IMR-90 (cell line): ENCODE results near the gene DNMT3L. TPM values are rescaled to one million over a fixed set of nuclear protein-coding genes. Genes with fewer than 3 reads are reported as not detected.

Source experiments
- ATAC-seq: fragments of 200-7000 bp; cut with Tn5 transposase; 2 replicates; pipeline ENCODE4 v1.9.1; 2020; ENCODE audit warnings: low read depth, mild to moderate bottlenecking, moderate library complexity
- BruUV-seq: library from RNA; stranded (reverse); fragments of 400-500 nt; replicated peaks from 2 replicates; lab custom pipeline; 2021; lab: Mats Ljungman, UMichigan
- CTCF ChIA-PET: fragments of 300-600 bp; formaldehyde crosslinking; extraction: SDS; loops from one replicate; lab custom pipeline; 2021; ENCODE audit warnings: antibody characterized with exemption; lab: Yijun Ruan, JAX
- POLR2A ChIA-PET: fragments of 300-600 bp; sonication (Branson Sonifier 250); formaldehyde crosslinking; loops from one replicate; lab custom pipeline; 2022; ENCODE audit warnings: antibody characterized with exemption; ENCODE audit not compliant: unreplicated experiment; lab: Charles Lee
- DNase-seq: peaks from one replicate; pipeline ENCODE4 v3.0.0; 2013
- H2AFZ ChIP-seq: replicated peaks from 2 replicates; pipeline ENCODE3; 2013; ENCODE audit warnings: low read length, mild to moderate bottlenecking; ENCODE audit not compliant: poor library complexity
- H2AK5ac ChIP-seq: 2 replicates; pipeline ENCODE4 v1.6.1; 2013; ENCODE audit warnings: low read depth, low read length, inconsistent platforms
- H2AK9ac ChIP-seq: replicated peaks from 2 replicates; pipeline ENCODE3; 2013; ENCODE audit warnings: mild to moderate bottlenecking, low read depth, low read length, moderate library complexity; ENCODE audit not compliant: poor library complexity
- H2BK120ac ChIP-seq: 2 replicates; pipeline ENCODE4 v1.6.1; 2013; ENCODE audit warnings: low read depth, low read length, inconsistent platforms
- H2BK15ac ChIP-seq: 3 replicates; pipeline ENCODE4 v1.6.1; 2013; ENCODE audit warnings: low read depth, low read length, inconsistent platforms
- H2BK20ac ChIP-seq: 2 replicates; pipeline ENCODE4 v1.6.1; 2013; ENCODE audit warnings: low read depth, mild to moderate bottlenecking, inconsistent platforms, low read length, moderate library complexity
- H2BK5ac ChIP-seq: 2 replicates; pipeline ENCODE4 v1.6.1; 2013; ENCODE audit warnings: mild to moderate bottlenecking, low read depth, low read length, inconsistent platforms; ENCODE audit not compliant: poor library complexity, severe bottlenecking
- H3K14ac ChIP-seq: replicated peaks from 2 replicates; pipeline ENCODE4 v1.6.1; 2013; ENCODE audit warnings: low read depth, low read length, inconsistent platforms
- H3K18ac ChIP-seq: 2 replicates; pipeline ENCODE4 v1.6.1; 2013; ENCODE audit warnings: low read depth, low read length, control low read depth
- H3K23ac ChIP-seq: 2 replicates; pipeline ENCODE4 v1.6.1; 2013; ENCODE audit warnings: low read depth, low read length, inconsistent platforms
- H3K27ac ChIP-seq: 2 replicates; pipeline ENCODE4 v1.5.1; 2013; ENCODE audit warnings: mild to moderate bottlenecking, control low read depth, low read length; ENCODE audit not compliant: insufficient read depth
- H3K27me3 ChIP-seq: 2 replicates; pipeline ENCODE4 v1.6.1; 2013; ENCODE audit warnings: low read length; ENCODE audit not compliant: control insufficient read depth, insufficient read depth
- H3K36me3 ChIP-seq: 2 replicates; pipeline ENCODE4 v1.6.1; 2013; ENCODE audit warnings: low read length, mixed read lengths; ENCODE audit not compliant: control insufficient read depth, insufficient read depth
- H3K4ac ChIP-seq: 2 replicates; pipeline ENCODE4 v1.6.1; 2013; ENCODE audit warnings: low read depth, low read length, inconsistent platforms
- H3K4me1 ChIP-seq: 2 replicates; pipeline ENCODE4 v1.6.1; 2013; ENCODE audit warnings: low read length, mixed read lengths; ENCODE audit not compliant: control insufficient read depth, insufficient read depth
- H3K4me2 ChIP-seq: 2 replicates; pipeline ENCODE4 v1.6.1; 2013; ENCODE audit warnings: low read depth, mild to moderate bottlenecking, control low read depth, low read length, moderate library complexity
- H3K4me3 ChIP-seq: 2 replicates; pipeline ENCODE4 v1.5.1; 2013; ENCODE audit warnings: low read depth, mild to moderate bottlenecking, control low read depth, low read length, moderate library complexity; ENCODE audit not compliant: insufficient read depth
- H3K56ac ChIP-seq: 2 replicates; pipeline ENCODE4 v1.6.1; 2013; ENCODE audit warnings: low read length, inconsistent platforms; ENCODE audit not compliant: insufficient read depth; ENCODE audit errors: extremely low read depth
- H3K79me1 ChIP-seq, 2 experiments: 2 replicates each; pipeline ENCODE4 v1.6.1; 2013; ENCODE audit warnings: low read length in 2 of 2, inconsistent platforms in 1 of 2, low read depth in 1 of 2
- H3K9ac ChIP-seq: 2 replicates; pipeline ENCODE4 v1.6.1; 2013; ENCODE audit warnings: low read depth, low read length, control low read depth
- H3K9me1 ChIP-seq: 2 replicates; pipeline ENCODE4 v1.6.1; 2013; ENCODE audit warnings: low read length, inconsistent platforms; ENCODE audit not compliant: insufficient read depth
- H3K9me3 ChIP-seq: 2 replicates; pipeline ENCODE4 v1.6.1; 2013; ENCODE audit warnings: low read length; ENCODE audit not compliant: control insufficient read depth, insufficient read depth
- H4K20me1 ChIP-seq: 2 replicates; pipeline ENCODE4 v1.6.1; 2013; ENCODE audit warnings: low read length, inconsistent platforms; ENCODE audit not compliant: insufficient read depth
- H4K5ac ChIP-seq: 2 replicates; pipeline ENCODE4 v1.6.1; 2013; ENCODE audit warnings: mild to moderate bottlenecking, low read depth, low read length, control low read depth
- H4K8ac ChIP-seq, 2 experiments: 2 replicates each; pipeline ENCODE4 v1.6.1; 2013; ENCODE audit warnings: low read depth in 2 of 2, low read length in 2 of 2, control low read depth in 1 of 2, inconsistent platforms in 1 of 2
- H4K91ac ChIP-seq: 2 replicates; pipeline ENCODE4 v1.6.1; 2013; ENCODE audit warnings: low read depth, low read length, inconsistent platforms; ENCODE audit not compliant: insufficient read depth
- BHLHE40 ChIP-seq: fragments of 150-350 bp; IDR thresholded peaks from 2 replicates; pipeline ENCODE4 v1.6.1; 2016; ENCODE audit warnings: mild to moderate bottlenecking, low read depth, low read length
- MAZ ChIP-seq: IDR thresholded peaks from 2 replicates; pipeline ENCODE4 v1.6.1; 2012; ENCODE audit warnings: low read depth, mild to moderate bottlenecking, low read length, improper control_type of control experiment, moderate library complexity, borderline replicate concordance
- MXI1 ChIP-seq: IDR thresholded peaks from 2 replicates; pipeline ENCODE4 v1.6.1; 2012; ENCODE audit warnings: low read depth, mild to moderate bottlenecking, low read length, moderate library complexity, borderline replicate concordance
- NFE2L2 ChIP-seq: fragments of 150-350 bp; IDR thresholded peaks from 2 replicates; pipeline ENCODE4 v1.6.1; 2016; ENCODE audit warnings: low read depth, mild to moderate bottlenecking, low read length
- POLR2A ChIP-seq: IDR thresholded peaks from 2 replicates; pipeline ENCODE4 v1.6.1; 2012; ENCODE audit warnings: mild to moderate bottlenecking, low read depth, low read length
- SMC3 ChIP-seq: fragments of 150-350 bp; IDR thresholded peaks from 2 replicates; pipeline ENCODE4 v1.6.1; 2016; ENCODE audit warnings: low read depth, mild to moderate bottlenecking, antibody characterized with exemption, low read length, moderate library complexity
- WGBS, 2 experiments: methylation state at CpG; one replicate each; pipeline versions ENCODE4 v1.1.5 to v1.1.7; 2013; ENCODE audit warnings: missing lambda C conversion rate in 2 of 2; ENCODE audit not compliant: insufficient read length in 1 of 2; ENCODE audit errors: extremely low coverage in 2 of 2; 5-methylcytosine and 5-hydroxymethylcytosine counted together
- dilution Hi-C: fragments of 300-500 bp; cut with HindIII; formaldehyde crosslinking; loops from one replicate; pipeline ENCODE4 v1.14.3; 2018; ENCODE audit warnings: low sequenced_read_pairs; ENCODE audit not compliant: unreplicated experiment
- in situ Hi-C: fragments of 300-500 bp; cut with MboI; formaldehyde crosslinking; loops from 3 replicates; pipeline ENCODE4 v1.14.3; 2019; ENCODE audit warnings: low sequenced_read_pairs, inconsistent platforms, mixed read lengths
- intact Hi-C: fragments of 100-400 bp; cut with micrococcal nuclease; formaldehyde crosslinking; loops from 2 replicates; pipeline ENCODE4 v1.10.0; 2022
- polyA plus RNA-seq, 3 experiments: library from polyadenylated mRNA; depleted of rRNA; stranded (reverse); fragments of >200 nt; gene quantifications; 2 replicates each; pipeline ENCODE4 v1.2.3, GENCODE V29; 2012; ENCODE audit warnings: low replicate concordance in 1 of 3
- total RNA-seq: library from RNA; depleted of rRNA; stranded (reverse); fragments of >200 nt; gene quantifications from 2 replicates; pipeline ENCODE4 v1.2.3, GENCODE V29; 2012

DNMT3L gene
- total and polyA plus RNA-seq, 2 of the 4 experiments (the other 2 are of a cell fraction): not detected

- no peak within 1 kb of the TSS for H2BK20ac ChIP-seq
- no peak within 1 kb of the TSS for H2BK120ac ChIP-seq
- H3K4me1 ChIP-seq: peaks cover 18% of the 10 kb centered on the region
- ATAC-seq (peak; percentile 87), DNase-seq (peak; percentile 20)
- peak within 1 kb of the TSS; percentile 97 for H2AK9ac ChIP-seq
- H3K9me1 ChIP-seq: no peaks in the 10 kb centered on the region
- dilution Hi-C loops (no loop called here), intact Hi-C loops (no loop called here), in situ Hi-C loops (no loop called here)
- no peaks in the 10 kb centered on the region for H3K9me3 ChIP-seq
- TF ChIP-seq POLR2A: peak; percentile 69
- TF ChIP-seq NFE2L2: no peak
- peak; percentile 50; the same call in 1 of the 2 replicates for TF ChIP-seq MAZ
- TF ChIP-seq SMC3: no peak
- TF ChIP-seq MXI1: 0 out of 2 replicates have a peak, but pooled peaks have one; percentile 19
- no peak for TF ChIP-seq BHLHE40
- H3K27me3 ChIP-seq: peaks cover 2% of the 10 kb centered on the region; the same call in 1 of the 2 replicates
- no TSS peak for BruUV-seq
- H3K9ac ChIP-seq: peak within 1 kb of the TSS; percentile 87
- peaks cover 8 to 31% of the 10 kb centered on the region in 2 experiments for H3K79me1 ChIP-seq
- H3K36me3 ChIP-seq: peaks cover 3% of the 10 kb centered on the region; the same call in 1 of the 2 replicates
- peak within 1 kb of the TSS; percentile 93 for H2AK5ac ChIP-seq
- peak within 1 kb of the TSS; percentile 80 for H2BK5ac ChIP-seq
- no peak within 1 kb of the TSS for H2BK15ac ChIP-seq
- 3% methylated on average over 29 of the region's 94 CpGs; no CpG with 5 or more reads in 1 of the 2 experiments for WGBS, 2 experiments
- peak within 1 kb of the TSS; percentile 63 for H3K23ac ChIP-seq
- H3K18ac ChIP-seq: peak within 1 kb of the TSS; percentile 58
- H3K4me3 ChIP-seq: peak within 1 kb of the TSS; percentile 82
- peak within 1 kb of the TSS; percentile 87 to 92 for H4K8ac ChIP-seq
- H4K91ac ChIP-seq: peak within 1 kb of the TSS; percentile 61; the same call in 1 of the 2 replicates
- peak within 1 kb of the TSS; percentile 96 for H3K27ac ChIP-seq
- H2AFZ ChIP-seq: peak within 1 kb of the TSS; percentile 97
- H4K20me1 ChIP-seq: peaks cover 40% of the 10 kb centered on the region
- ChIA-PET CTCF (no interaction called here), POLR2A (no interaction called here)
- H3K4me2 ChIP-seq: peak within 1 kb of the TSS; percentile 87
- H4K5ac ChIP-seq: peak within 1 kb of the TSS; percentile 55
- peak within 1 kb of the TSS; percentile 76 for H3K4ac ChIP-seq
- peak within 1 kb of the TSS; percentile 24; the same call in 1 of the 2 replicates for H3K56ac ChIP-seq
- peak within 1 kb of the TSS; percentile 61 for H3K14ac ChIP-seq
These were observed 38.0 kb upstream of the DNMT3L start, which contains the start of gene PFKL for GRCh38 chr21:44299458-44300261. PFKL (plus strand) TSS chr21:44300053; CDS start chr21:44300106, 53 bp downstream.
